CMK (cell line): ENCODE data around the gene USP31.
"Not testable (repeated sequence)": the region's sequence is repeated elsewhere in the genome, so short reads cannot be mapped to it uniquely, and the experiment has no call there.

Source experiments
- DNase-seq: peaks from one replicate; pipeline ENCODE4 v3.0.0-alpha.2; 2010; ENCODE audit warnings: low read depth

USP31 gene

GRCh38 chr16:23131931-23132621 is 17.2 kb downstream of the USP31 start:
- no peak for DNase-seq

GRCh38 chr16:23131436-23131835 is 17.8 kb downstream of the USP31 start:
- DNase-seq, result no peak

DNA sequence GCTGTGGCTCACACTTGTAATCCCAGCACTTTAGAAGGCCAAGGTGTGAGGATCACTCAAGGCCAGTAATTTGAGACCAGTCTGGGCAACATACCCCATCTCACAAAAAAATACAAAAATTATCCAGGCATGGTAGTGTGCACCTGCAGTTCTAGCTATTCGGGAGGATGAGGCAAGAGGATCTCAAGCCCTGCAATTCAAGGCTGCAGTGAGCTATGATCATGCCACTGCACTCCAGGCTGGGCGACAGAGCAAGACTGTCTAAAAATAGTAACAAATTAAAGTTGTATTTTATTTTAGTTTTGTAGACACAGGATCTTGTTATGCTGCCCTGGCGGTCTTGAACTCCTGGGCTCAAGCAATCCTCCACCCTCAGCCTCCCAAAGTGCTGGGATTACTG is 18.2 kb downstream of the USP31 start:
- DNase-seq, result no peak

- DNase-seq, result no peak
These were observed 19.6 kb downstream of the USP31 start for GRCh38 chr16:23129686-23130085.

DNA sequence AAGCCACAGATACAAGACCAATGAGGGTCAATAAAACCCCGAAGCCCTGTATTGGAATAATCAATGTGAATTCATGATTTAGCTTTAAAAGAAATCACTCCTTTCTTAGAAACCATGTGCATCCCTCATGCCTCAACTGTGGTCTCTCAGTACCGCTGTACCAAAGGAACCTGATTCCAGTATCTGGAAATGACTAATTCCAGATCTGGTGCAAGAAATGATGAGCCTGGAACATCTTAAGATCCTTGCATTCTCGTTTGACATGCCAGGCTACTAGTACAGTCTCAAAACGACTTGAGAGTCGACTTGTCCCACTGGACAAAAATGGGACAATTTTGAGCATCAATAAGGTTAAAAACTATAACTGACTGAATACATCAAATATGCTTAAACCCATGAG is 21.2 kb downstream of the USP31 start:
- no peak for DNase-seq

DNA sequence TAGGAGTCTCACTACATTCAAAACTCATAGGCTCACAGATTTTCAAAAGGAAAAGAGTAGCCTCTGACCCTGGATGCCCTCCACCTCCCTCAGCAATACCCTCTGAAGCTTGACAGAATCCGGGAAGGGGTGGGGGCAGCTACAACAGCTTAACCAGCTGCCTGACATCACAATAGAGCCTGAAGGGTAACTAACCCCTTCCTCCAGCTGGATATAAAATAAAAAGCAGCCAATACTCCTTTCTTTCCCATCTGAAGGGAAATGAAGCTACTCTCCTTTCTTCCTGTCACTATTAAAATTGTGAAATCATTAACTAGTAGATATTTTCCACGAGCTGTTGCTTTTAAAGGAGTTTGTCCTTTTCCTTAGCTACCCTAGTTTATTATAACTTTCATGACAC is 24.0 kb downstream of the USP31 start:
- DNase-seq, result no peak

GRCh38 chr16:23124315-23124714 is 24.9 kb downstream of the USP31 start:
- DNase-seq, result no peak

DNA sequence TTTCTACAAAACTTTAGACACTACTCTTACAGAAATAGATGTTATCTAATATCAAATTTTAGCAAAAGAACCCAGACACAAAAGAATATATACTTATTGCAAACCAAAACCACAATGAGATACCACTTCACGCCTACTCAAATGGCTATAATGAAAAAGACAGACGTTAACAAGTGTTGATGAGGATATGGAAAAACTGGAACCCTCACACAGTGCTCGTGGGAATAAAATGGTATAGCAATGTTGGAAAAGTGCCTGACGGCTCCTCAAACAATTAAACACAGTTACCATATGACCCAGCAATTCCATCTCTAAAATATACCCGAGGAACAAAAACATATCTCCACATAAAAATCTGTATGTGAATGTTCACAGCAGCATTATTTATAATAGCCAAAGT is 27.1 kb downstream of the USP31 start:
- DNase-seq, result no peak

DNA sequence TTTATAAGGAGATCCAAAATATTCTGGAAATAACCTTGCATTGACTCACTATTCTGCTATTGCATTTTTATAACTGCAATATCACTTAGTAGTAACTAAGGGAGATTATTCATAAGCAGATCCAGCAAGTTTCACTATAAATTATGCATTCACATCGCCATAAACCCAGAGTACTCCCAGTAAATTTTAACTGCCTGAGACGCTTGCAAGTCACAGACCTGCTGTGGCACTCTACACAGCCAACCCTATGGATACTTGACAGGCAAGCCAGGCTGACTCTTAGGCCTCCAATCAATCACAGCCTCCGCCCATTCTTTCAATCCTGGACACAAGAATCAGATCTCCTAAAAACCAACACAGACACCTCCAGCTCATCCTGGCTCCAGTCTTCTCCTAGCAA is 28.2 kb downstream of the USP31 start:
- DNase-seq, result no peak

DNA sequence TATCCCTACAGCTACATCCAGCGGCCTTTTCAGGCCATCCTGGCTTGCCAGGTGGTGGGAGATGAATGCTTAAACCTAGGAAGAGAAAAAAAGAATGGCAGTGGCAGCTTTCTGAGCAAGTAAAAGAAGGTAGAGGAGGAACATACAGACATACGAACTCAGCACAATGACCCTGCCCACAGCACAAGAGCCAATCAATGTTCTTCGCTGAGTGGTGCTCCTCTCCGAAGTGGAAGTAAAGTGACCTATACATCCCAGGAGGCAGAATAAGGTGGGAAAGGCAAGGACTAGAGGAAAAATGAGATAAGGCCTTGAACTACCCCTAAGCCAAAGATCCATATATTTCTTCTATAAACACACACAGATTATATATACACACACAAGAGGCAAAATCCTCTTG is 28.7 kb downstream of the USP31 start:
- DNase-seq, result no peak

DNA sequence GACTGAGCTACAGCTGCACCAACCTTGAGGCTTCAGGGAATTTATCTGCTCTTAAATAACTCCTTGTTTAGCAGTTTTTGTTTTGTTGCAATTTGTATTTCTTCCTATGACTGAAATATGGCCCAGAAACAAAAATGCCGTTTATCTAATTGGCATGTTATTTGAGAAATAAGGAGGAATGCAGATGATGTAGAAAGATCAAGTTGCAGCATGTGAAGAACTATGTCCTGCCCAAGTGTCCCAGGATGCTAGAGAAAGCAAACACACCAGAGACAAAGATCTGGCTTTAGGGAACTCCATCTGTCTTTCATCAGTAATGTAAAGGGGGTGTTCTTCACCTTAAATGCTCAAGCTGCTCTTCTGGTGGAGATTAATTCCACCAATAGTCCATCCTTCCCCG is 29.7 kb downstream of the USP31 start:
- no peak for DNase-seq

- no peak for DNase-seq
These were observed 34.9 kb downstream of the USP31 start for GRCh38 chr16:23114131-23114904.

- DNase-seq, result no peak
These were observed 36.1 kb downstream of the USP31 start for GRCh38 chr16:23113185-23113584.

DNA sequence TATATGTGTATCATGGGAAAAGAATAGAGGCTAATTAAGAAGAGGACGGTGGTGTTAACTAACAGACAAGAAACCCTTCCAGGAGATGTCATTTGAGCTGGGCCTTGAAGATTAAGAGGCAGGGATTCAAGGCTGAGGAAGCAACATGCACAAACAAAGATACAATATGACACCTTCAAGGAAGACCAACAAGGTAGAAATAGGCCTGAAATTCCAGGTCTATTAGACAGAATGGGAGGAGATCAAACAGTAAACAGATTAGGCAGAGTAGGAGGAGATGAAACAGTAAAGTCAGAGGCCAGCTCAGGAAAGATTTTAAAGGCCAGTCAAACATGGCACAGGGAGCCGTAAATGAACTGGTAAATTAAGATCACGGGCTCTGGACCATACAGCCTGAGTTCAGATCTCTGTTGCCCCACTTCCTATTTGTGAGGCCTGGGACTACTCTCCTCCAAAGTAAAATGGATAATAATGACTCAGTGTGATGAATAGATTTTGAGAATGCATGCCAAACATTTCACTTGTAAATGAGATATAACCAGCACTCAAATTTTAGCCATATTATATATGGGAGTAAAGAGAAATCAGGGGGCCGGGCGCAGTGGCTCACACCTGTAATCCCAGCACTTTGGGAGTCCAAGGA is 38.9 kb downstream of the USP31 start:
- DNase-seq, result no peak

GRCh38 chr16:23107936-23108335 is 41.3 kb downstream of the USP31 start:
- no peak for DNase-seq

GRCh38 chr16:23107117-23107516 is 42.1 kb downstream of the USP31 start:
- no peak for DNase-seq

- no peak for DNase-seq
These were observed 43.9 kb downstream of the USP31 start for GRCh38 chr16:23105309-23105708.

DNA sequence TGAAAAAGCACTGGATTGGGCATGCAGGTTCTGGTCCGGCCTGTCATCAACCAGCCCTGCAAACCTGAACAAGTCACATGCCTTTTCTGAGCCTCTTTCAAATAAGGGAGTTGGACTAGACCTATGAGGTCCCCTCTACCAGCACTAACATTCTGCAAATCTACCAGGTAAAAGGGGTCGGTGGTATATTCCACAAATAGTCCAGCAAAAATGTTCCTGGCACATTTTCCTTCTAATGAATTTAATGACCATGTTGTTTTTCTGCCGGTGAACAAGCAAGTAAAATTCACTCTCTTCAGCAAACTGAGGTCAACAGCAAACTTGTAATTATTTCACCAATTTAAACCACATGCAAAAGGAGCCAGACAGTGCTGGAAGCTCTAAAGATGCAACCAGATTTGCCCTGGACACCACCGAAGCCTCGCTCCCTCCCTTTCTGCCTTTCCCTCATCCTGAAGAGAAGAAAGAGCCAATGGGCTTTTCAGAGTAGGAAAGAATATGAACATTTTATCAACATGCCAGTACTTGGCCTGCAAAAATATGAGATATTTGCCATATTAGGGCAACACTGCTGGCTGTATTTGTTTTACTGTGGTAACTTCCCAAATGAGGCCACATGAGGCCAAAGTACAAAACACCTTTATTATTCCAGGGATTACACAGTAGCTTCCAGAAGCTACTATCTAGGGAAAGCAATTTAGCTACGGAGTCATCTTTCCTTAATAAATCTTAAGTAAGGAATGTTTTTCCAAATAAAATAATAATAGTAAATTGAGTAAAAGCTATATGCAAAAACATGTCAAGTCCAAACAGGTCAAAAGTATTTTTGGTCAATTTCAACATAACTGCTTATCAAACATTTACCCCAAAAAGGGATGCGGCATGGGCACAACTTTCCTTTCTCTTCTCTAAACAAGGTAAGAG is 45.0 kb downstream of the USP31 start:
- DNase-seq, result no peak

DNA sequence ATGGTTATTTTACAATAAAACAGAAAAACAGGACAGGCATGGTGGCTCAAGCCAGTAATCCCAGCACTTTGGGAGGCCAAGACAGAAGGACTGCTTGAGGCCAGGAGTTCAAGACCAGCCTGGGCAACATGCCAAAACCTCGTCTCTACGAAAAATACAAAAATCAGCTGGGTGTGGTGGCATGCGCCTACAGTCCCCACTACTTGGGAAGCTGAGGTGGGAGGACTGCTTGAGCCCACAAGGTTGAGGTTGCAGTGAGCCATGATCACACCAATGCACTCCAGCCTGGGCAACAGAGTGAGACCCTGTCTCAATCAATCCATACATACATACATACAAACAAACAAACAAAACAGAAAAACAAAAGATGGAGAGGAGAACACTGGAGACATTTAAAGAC is 45.6 kb downstream of the USP31 start:
- DNase-seq, result no peak

DNA sequence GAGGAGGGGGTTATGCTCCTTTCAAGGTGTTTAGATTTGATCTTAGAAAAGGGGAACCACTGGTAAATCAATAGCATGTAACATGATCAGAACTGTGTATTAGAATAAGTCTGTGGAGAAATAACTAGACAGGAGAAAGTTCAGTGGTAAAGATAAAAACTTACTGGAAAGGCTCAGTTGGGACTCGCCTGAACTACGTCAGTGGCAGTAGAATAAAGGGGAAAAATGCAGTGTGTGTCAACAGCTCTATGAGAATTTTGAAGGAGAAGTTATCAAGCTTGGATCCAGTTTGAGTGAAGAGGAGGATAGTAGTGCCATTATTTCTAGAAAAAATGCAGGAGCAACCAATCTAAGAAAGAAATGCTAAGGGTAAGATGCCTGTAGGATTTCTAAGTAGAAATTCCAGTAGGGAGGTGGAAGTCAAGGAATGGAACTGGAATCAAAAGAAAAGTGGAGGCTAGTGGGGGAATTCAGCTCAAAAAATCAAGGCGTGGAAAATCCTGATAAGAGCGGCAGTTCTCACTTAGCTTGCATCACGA is 48.2 kb downstream of the USP31 start:
- DNase-seq, result no peak

DNA sequence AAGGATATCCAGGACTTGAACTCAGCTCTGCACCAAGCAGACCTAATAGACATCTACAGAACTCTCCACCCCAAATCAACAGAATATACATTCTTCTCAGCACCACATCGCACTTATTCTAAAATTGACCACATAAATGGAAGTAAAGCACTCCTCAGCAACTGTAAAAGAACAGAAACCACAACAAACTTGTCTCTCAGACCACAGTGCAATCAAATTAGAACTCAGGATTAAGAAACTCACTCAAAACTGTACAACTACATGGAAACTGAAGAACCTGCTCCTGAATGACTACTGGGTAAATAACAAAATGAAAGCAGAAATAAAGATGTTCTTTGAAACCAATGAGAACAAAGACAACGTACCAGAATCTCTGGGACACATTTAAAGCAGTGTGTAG is 52.8 kb downstream of the USP31 start:
- DNase-seq, result not testable (repeated sequence)

GRCh38 chr16:23094136-23094535 is 55.1 kb downstream of the USP31 start:
- not testable (repeated sequence) for DNase-seq
